Activated CD4-positive, CD25-positive, alpha-beta regulatory T cell treated with anti-CD3 and anti-CD28 coated beads, Interleukin-2, amount 50 U/mL, for 24 hours (primary cell): ENCODE measurements around the gene BRWD1.

Experiments
- ATAC-seq, 2 donors: fragments of 150-1000 bp; cut with Tn5 transposase; one replicate each; pipeline ENCODE4 v1.10.0; 2021; ENCODE audit warnings: mild to moderate bottlenecking in 1 of 2, moderate library complexity in 1 of 2

Gene BRWD1

DNA sequence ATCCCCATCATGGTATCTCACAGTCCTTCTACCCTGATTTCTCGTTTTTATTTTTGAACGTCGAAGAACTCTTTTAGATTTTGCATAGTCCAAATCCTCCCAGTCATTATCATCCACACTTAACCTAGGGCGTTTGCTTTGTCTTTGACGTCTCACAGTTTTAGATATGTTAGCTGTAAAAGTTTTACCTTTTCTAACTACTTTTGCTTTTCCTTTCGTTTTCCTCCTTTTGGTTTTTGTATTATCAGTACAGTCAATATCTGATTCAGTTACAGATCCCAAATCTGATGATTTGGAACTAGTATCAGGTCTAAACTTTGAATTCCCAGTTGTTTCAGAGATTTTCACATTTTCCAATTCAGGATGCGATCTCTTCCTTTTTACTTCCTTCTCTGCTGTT is 117.1 kb downstream of the BRWD1 start:
- ATAC-seq, result peak; percentile 51 to 53

DNA sequence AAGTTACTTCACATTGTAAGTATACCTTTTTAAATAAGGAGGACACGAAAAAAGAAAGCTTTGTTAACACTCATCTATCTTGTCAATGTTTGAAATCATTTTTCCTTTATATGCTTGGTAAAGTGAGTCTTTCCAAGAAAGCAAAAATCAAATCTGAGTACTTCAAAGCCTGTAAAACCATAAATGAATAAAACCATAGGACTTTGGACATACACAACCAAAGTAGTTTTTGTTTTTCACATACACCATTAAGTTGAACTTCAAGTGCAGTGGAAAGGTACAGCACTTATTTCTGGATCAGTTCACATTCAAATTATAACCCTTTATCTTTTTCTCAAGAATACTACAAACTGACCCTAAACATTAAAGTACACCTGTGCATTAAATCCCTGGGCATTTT is 120.1 kb downstream of the BRWD1 start:
- no peak for ATAC-seq

- peak; percentile 72 to 84 for ATAC-seq
Observed at GRCh38 chr21:39189857-39190604, 123.4 kb downstream of the BRWD1 start.

GRCh38 chr21:39188521-39189139 is 124.8 kb downstream of the BRWD1 start:
- no peak for ATAC-seq

- no peak for ATAC-seq
Observed at GRCh38 chr21:39187141-39187540, 126.3 kb downstream of the BRWD1 start.

DNA sequence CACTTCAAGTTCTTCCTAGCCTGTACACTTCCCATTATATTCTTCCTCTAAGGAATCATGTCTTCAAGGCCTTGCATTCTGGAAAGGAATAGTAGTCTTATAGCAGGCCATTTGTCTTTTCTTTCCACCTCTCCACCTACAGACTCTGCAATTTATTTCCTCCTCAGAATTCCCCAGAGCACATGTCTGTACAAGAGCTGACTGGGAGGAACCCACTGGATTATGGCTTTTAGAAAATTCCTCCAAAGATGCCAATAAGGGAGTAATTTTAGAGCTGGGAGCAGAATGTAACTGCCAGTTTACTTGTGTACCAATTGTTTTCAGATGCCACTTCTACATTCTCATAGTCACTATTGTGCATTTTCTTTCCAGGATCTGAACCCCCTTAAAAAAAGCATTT is 126.8 kb downstream of the BRWD1 start:
- no peak for ATAC-seq

GRCh38 chr21:39185157-39185556 is 128.3 kb downstream of the BRWD1 start:
- ATAC-seq, result no peak

DNA sequence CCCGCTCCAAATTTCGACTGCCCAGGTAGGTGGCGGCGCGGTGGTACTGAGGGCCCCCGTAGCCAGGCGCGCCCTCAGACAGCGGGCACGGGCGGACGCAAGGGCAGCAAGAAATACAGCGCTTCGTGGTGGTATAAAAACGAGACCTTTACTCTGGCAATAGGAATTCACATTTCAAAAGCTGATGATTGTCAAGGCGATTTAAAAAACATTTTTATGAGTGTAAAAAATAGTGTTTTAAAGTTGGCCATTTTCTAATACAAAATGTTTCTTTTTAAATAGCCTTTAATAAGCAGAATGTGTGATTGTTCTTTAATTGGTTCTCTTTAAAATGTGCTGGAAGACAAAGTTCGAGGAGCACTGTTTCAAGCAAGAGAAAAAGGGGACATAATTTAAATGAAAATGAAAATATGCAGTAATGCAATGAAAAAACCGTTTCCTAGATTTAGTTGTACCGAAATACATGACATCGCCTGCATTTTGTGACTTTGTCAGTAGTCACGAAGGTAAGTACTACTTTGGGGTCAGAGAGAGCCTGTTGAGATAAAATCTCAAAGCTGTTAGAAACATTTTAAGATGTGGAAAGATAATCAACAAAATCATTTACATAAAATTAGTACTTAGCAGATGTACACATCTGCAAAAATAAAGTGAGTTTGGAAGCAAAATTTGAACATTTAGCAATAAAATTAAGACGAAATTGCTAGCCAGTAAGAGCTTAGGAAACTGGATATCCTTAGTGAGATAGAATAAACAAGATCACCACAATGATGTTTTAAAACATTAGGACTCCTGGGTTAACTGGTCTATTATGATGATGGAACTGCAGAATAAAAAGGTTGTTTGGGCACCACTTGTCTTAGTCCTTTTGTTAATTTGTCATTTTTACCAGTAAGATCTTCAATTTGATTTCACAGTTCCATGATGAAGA is 129.1 kb downstream of the BRWD1 start:
- no peak for ATAC-seq

GRCh38 chr21:39183272-39184049 is 130.0 kb downstream of the BRWD1 start, which contains the start of gene PSMG1:
Gene PSMG1 (minus strand): TSS chr21:39183451. CDS start chr21:39183385, 66 bp downstream.
- ATAC-seq, result peak; percentile 93 to 96

DNA sequence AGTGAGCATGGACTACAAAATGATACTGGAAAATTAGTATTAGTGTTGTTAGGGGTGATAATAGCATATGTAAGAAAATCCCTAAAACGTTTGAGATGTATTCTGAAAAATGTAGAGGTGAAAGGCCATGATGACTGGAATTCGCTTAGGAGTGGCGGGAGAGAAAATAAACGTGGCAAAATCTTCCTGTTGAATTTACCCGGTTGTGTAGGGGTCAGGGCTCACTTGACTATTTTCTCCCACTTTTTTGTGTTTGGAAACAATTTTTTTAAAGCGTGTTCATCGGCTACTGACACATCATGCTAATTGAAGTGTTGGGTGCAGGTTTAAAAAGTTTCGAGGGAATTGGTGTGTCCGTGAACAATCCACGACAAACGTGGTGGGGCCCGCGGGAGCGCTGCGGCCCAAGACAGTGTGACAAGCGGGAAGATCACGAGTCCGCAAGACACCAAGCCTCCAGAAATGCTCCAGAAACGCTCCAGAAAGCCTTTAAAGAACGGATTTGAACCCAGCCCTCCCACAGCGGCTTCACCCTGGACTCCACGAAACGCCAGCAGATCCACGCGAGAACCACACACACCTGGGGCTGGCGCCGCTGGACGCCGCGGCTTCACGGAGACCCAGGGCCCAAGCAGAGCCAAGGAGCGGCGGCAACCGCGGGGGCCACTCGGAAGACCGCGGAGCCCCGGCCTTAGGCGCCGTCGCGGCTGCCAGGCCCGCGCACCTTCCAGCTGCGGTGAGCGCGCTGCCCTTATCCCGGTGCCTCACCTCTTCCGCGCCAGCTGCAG is 130.8 kb downstream of the BRWD1 start:
- peak; percentile 49 to 50 for ATAC-seq

DNA sequence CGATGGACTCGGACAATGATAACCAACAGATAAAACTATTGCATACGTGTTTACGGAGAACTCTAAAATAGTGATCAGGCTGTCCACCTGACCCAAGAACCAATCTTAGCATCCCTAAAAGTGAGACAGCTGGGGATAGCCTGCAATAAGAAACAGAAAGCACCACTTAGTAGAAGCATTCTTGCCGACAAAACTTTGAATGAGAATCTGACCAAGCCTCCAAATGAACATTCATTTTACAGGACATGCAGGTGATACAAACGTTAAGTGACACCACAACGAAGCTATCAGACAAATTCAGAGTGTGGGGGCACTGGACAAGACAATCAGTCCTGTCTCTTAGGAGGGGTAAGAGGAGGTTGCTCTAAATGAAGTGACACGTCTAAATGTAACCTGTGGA is 131.4 kb downstream of the BRWD1 start:
- ATAC-seq, result no peak

GRCh38 chr21:39181205-39181818 is 132.1 kb downstream of the BRWD1 start:
- no peak for ATAC-seq

DNA sequence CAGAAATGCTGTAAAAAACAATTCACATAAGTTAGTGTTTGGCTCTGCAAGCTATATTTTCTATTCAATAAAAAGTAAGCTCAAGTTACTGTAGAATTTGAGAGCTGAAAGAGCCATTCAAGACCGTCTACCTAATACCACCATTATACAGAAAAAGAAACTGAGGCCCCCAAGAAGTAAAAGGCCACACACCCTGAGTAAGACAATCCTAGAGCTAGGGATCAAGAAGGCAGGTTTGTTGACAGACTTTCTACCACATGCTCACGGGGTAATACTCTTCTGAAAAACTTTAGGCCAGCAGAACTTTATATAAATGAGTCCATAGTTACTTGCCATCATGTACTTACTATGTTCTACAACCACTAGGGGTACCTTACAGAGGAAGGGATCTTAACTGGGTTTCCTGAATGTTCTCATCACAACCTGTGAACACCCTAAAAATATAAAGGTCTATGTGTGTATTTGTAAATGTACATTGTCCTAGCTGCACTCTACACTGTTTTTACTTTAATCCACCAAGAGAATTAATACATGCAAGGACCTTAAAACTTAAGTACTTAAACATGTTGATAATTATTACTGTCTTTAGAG is 132.9 kb downstream of the BRWD1 start:
- no peak for ATAC-seq

DNA sequence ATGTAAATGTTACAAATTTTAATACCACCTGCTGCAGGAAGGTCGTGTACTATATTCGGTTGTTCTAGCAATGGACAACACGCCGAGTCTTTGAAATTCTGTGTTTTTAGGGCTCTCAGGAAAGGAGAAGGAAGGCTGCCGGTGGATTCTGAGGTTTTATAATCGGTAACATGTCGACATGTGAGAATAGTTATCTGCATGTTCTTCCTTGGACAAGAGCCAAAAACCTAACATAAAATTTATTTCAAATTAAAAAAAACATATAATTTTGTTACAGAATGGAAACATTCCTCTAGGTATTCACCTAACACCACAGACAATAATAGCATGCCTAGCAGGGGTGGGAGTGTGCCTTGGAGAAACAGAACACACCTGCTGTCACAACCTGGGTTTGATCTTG is 135.0 kb downstream of the BRWD1 start:
- ATAC-seq, result no peak

DNA sequence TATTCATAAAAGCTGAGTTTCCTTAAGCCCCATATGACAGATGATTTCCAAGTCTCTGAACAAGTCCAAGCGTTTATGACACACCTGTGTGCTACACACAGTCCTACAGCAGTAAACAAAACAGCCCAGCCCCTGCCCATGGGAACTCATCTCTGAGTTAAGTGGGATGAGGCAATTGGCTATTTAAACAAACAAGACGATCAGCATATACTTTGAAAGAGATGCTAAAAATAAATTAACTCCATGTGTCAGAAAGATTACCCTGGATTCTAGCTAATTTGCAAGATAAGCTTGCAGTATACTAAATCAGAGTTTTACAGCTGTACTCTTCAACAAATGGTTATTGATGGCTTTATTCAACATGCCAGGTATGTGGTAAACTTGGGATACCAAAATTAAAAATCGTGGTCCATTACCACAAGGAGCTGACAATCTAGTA is 137.1 kb downstream of the BRWD1 start:
- ATAC-seq, result no peak

DNA sequence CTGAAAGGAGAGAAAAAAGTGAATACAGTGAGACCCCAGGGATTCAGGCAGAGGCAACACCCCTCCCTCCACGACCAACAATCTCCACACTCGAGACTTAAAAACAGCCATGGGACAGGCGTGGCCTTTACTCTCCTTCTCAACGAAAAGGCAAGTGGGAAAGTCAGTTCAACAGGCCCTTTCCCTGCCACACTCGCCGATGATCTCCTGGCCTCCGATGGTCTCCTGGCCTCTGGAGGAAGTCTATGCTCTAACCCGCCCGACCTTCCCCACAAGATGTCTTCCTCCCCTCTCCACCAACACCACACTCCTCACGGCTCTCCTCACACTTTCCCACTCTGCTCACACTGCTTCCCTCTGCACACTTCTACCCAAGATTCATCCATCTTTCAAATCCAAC is 137.8 kb downstream of the BRWD1 start:
- no peak for ATAC-seq

GRCh38 chr21:39175154-39175553 is 138.3 kb downstream of the BRWD1 start:
- ATAC-seq, result no peak

DNA sequence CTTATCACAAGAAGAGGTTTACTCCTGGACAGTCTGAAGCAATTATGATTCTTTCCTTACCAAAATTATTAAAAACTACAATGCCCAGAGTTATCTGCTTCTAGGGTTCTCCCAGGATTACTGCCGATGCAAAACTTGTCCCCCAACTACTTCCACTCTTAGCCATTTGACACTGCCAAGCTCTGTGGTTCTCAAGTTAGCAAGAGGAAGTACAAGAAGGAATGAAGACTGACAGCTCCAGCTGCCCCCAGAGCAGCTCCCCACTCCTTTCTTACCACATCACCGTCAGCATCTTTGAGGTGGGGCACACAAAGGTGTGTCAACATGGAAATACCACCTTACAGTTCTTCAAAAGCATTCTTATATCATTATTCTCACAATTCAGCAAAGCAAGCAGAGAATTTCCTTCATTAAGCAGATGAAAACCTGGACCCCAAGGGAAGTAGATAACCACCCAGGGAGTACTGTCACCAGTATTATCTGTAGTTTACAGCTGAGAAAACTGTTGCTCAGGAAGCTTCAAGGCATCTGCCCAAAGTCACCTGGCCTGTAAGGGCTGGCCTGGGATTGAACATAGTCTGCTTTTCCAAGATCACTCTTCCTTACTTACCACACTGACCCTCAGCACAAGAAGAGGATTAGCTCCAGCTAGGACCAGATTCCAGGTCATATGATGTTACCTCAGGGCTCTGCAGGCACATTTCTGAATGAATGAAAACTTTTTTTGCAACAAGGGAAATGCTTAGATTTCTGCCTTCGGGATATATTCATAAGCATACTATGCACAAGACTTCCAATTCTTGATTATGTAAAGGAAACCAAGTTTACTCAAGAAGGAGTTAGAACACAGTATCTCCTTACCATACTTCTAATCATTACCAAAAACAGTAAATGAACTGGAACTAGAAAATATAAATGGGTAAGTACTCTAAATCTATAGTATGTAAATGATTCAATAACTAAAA is 139.4 kb downstream of the BRWD1 start:
- ATAC-seq, result no peak

- ATAC-seq, result no peak
Observed at GRCh38 chr21:39169906-39170305, 143.5 kb downstream of the BRWD1 start.

GRCh38 chr21:39168800-39169199 is 144.6 kb downstream of the BRWD1 start:
- ATAC-seq, result no peak
